Stimulated activated CD4-positive, alpha-beta T cell treated with anti-CD3 and anti-CD28 coated beads, TNF-alpha, amount 100 ng/mL, for 24 hours (primary cell): ENCODE measurements around the gene POF1B.

ENCODE experiments used
- DNase-seq, 3 experiments: peaks; one replicate each; pipeline ENCODE4 v3.0.0-alpha.2; 2020; ENCODE audit warnings: low read depth in 3 of 3

Gene POF1B

GRCh38 chrX:85243761-85244449, 135.6 kb downstream of the POF1B start, which contains the start of the genes SATL1 and ZNF711:
TSS of gene SATL1 (minus strand) at chrX:85243779. CDS start at chrX:85108968, 134,811 bp downstream.
TSS of gene ZNF711 (plus strand) at chrX:85243991. CDS start at chrX:85247573, 3,582 bp downstream.
- no peak for DNase-seq

GRCh38 chrX:85243155-85243554, 136.3 kb downstream of the POF1B start:
- DNase-seq: no peak
